Pancreas (tissue), 10 donors: ENCODE data around the gene CMIP. TPM values are rescaled to one million over a fixed set of nuclear protein-coding genes. Genes with fewer than 3 reads are reported as not detected.

Experiments used
- ATAC-seq, 4 donors: fragments of 200-7000 bp; cut with Tn5 transposase; one replicate each; pipeline versions ENCODE4 v1.8.0 to v1.9.1; 2020; ENCODE audit warnings: mild to moderate bottlenecking in 4 of 4, moderate library complexity in 4 of 4
- DNase-seq, 6 donors: peaks; one replicate each; pipeline ENCODE4 v3.0.0-alpha.2; 2020
- FAIRE-seq: peaks from 2 replicates; lab custom pipeline; 2012; peaks lifted over from hg19 to GRCh38; lab: Jason Lieb, UNC
- H3K27ac ChIP-seq, 4 donors: fragments of 200-600 bp; sonication (generic); 1 replicate in 3 of 4; 2 replicates in 1 of 4; pipeline versions ENCODE4 v1.5.0 to v1.8.0; 2020
- H3K27me3 ChIP-seq, 4 donors: fragments of 200-600 bp; one replicate each; pipeline ENCODE4 v1.8.0; 2021
- H3K36me3 ChIP-seq, 3 donors: fragments of 200-600 bp; sonication (generic) in 1 of 3; one replicate each; pipeline versions ENCODE4 v1.5.0 to v1.8.0; 2020 to 2021
- H3K4me1 ChIP-seq, 3 donors: fragments of 200-600 bp; one replicate each; pipeline ENCODE4 v1.8.0; 2021
- H3K4me3 ChIP-seq, 4 donors: fragments of 200-600 bp; sonication (generic) in 2 of 4; one replicate each; pipeline versions ENCODE4 v1.5.0 to v1.8.0; 2020 to 2021
- H3K9me3 ChIP-seq, 4 donors: fragments of 200-600 bp; one replicate each; pipeline ENCODE4 v1.8.0; 2021
- WGBS, 2 donors: extraction: QIAGEN DNeasy Blood & Tissue Kit; methylation state at CpG; one replicate each; pipeline ENCODE4 v1.1.7; 2013; 5-methylcytosine and 5-hydroxymethylcytosine counted together
- intact Hi-C, 3 donors: fragments of 100-400 bp; cut with DNase I; formaldehyde crosslinking; loops; one replicate each; pipeline versions ENCODE4 v1.11.1 to v1.14.2; 2022
- polyA plus RNA-seq, 2 donors: library from polyadenylated mRNA; stranded (reverse); fragments of 200-250 nt; gene quantifications; one replicate each; pipeline ENCODE4 v1.2.3, GENCODE V29; 2013
- total RNA-seq, 6 donors: library from RNA; stranded (reverse); fragmentation: NEBNext Ultra II Directional in 4 of 6; extraction: Animal tissue kit (Norgen Biotek cat#: 25700) in 4 of 6; gene quantifications; one replicate each; pipeline versions ENCODE4 v1.2.1 to v1.2.4, GENCODE V29; 2021 to 2023
- TF ChIP-seq, protein P1 (sequence below), 4 donors: fragments of 200-600 bp; sonication (generic) in 3 of 4; IDR thresholded peaks; one replicate each; pipeline versions ENCODE4 v1.5.0 to v1.8.0; 2021; ENCODE audit warnings: antibody characterized with exemption in 4 of 4
- donor health status: healthy with polysubstance abuse.
- donor health status: DM: no; HTN: no; CAD: no; lungs with moderate emphysema.
- donor health status: DM: no; HTN: no; CAD: no.
- donor health status: control.
- donor health status: control.
- donor health status: Bipolar disorder and iron deficiency.
- donor health status: DM: yes; HTN: yes; CAD: no.
- donor health status: DM: no; HTN: no; CAD: no.
- donor health status: DM: no; HTN: no; CAD: no.
- donor health status: DM: yes; HTN: yes; CAD: no.

CMIP gene
- total and polyA plus RNA-seq, 8 donors, result 9.7 to 37.0 (median 21.5) TPM

DNA sequence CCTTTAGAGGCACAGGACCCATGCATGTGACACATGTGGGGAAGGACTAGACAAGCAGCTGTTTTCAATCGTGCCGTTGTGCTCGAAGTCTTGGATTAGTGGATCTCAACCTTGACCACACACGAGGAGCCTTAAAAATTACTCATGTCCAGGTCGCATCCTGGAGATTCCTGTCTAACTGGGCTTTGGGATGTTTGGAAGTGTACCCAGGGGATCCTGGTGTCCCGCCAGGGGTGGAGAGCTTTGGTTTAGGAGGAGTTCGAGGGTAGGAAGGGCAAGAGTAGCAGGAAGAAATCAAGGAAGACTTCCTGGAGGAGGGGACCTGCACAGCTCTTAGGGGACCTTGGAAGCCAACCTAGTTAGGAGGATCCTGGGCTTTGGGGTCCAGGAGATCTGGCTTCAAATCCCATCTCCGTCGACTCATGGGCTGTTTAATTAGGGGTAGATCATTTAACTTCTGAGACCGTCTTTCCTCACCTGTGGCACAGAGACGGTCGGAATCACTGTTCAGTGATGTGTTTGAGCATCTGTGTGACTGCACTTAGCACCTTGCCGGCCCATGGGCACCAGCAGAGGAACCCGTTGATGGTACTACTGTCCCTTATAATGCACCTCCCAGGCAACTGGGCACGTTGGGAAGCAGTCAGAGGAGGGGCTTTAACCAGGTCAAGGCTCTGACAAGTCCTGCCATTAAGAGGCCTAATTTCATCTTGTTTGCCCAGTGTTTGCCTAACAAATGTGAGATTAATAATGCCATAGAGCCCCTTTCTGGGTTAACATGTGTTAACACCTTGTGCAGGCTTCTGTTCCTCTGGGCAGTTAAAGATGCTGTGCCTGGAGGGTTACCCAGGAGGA is 232.5 kb downstream of the CMIP start:
- H3K4me3 ChIP-seq, result no peak overlapping the region
- H3K27ac ChIP-seq, result no peak overlapping the region
- no peak for ATAC-seq
- H3K4me1 ChIP-seq, result no peaks in the 10 kb centered on the region
- H3K27me3 ChIP-seq, result no peaks in the 10 kb centered on the region
- 92 to 94% methylated on average over 15 of the region's 15 CpGs for WGBS, 2 donors
- FAIRE-seq, result no peak
- TF ChIP-seq, protein P1, sequence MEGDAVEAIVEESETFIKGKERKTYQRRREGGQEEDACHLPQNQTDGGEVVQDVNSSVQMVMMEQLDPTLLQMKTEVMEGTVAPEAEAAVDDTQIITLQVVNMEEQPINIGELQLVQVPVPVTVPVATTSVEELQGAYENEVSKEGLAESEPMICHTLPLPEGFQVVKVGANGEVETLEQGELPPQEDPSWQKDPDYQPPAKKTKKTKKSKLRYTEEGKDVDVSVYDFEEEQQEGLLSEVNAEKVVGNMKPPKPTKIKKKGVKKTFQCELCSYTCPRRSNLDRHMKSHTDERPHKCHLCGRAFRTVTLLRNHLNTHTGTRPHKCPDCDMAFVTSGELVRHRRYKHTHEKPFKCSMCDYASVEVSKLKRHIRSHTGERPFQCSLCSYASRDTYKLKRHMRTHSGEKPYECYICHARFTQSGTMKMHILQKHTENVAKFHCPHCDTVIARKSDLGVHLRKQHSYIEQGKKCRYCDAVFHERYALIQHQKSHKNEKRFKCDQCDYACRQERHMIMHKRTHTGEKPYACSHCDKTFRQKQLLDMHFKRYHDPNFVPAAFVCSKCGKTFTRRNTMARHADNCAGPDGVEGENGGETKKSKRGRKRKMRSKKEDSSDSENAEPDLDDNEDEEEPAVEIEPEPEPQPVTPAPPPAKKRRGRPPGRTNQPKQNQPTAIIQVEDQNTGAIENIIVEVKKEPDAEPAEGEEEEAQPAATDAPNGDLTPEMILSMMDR (IDR thresholded peaks at IDR 0.05), result no peak
- H3K9me3 ChIP-seq, result no peaks in the 10 kb centered on the region
- intact Hi-C loops, result no loop called here
- peaks cover 0 to 10% (median 0%) of the 10 kb centered on the region in 3 donors for H3K36me3 ChIP-seq
- no peak for DNase-seq

DNA sequence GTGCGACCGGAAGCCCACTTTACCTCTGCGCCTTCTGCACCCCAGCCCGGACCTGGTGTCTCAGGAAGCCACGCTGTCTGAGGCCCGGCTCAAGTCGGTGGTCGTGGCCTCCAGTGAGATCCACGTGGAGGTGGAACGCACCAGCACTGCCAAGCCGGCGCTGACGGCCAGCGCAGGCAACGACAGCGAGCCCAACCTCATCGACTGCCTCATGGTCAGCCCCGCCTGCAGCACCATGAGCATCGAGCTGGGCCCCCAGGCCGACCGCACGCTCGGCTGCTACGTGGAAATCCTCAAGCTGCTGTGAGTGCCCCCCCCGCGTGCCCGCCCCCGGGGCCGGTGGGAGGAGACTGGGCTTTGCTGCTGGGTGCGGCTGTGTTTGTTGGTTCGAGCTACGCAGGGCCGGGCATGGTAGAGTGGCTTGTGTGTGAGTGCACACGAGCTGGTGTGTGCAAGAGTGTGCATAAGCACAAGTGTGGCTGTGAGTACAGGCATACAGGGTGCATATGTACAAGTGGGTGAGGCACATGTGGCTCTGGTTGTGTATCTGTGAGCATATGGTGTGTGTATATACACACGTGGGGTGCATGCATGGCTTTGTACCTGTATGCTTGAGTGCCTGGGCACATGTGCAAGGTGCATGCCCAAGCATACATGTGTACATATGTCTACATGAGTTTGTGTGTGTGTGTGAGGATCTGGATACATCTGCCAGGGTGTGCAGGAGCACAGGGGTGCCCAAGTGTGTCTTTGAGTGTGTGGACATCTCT is 233.9 kb downstream of the CMIP start:
- no peak overlapping the region for H3K27ac ChIP-seq
- ATAC-seq, result no peak
- WGBS, 2 donors, result 88% methylated on average over 35 of the region's 35 CpGs

DNA sequence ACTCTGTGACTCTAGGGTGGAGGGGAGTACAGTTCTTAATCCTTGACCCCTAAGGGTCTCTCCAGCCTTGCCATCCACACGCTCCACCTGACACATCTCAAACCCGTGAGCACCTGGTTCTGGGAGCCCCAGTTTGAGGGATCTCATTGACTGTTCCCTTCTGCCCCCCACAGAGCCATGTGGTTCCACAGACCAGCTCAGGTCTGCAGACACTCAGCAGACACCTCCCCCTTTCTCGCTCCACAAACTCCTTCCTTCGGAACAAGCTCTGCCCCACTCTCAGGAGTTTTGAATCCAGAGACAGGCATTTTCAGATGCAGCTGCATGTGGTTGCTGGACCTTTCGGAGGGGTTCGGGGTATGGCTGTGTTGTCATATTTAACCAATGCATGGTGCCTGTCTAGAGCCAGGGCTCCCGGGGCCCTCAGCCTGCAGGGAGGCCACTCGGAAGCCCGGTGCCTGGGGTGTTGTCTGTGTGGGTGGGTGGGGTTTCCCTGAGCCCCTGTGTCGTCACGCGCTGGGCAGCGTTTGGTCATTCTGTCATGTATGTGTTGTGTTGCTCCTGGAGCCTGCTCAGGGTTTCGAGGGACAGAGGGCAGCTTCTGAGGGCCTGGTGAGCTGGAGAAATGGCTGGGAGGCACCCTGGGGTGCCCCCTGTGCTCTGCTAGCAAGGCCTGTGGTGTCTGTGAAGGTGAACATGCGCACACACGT is 235.3 kb downstream of the CMIP start:
- Histone ChIP-seq H3K36me3 (peaks cover 0 to 10% (median 0%) of the 10 kb centered on the region in 3 donors), H3K27ac (no peak overlapping the region)

More for the DNA sequence above, 233.9 kb downstream of the CMIP start:
- Histone ChIP-seq H3K4me3 (no peak overlapping the region), H3K9me3 (no peaks in the 10 kb centered on the region), H3K27me3 (no peaks in the 10 kb centered on the region), H3K4me1 (no peaks in the 10 kb centered on the region), H3K36me3 (peaks cover 0 to 10% (median 0%) of the 10 kb centered on the region in 3 donors)
- TF ChIP-seq, protein P1 (IDR thresholded peaks at IDR 0.05), result no peak
- intact Hi-C loops, result no loop called here
- FAIRE-seq (no peak), DNase-seq (no peak)

DNA sequence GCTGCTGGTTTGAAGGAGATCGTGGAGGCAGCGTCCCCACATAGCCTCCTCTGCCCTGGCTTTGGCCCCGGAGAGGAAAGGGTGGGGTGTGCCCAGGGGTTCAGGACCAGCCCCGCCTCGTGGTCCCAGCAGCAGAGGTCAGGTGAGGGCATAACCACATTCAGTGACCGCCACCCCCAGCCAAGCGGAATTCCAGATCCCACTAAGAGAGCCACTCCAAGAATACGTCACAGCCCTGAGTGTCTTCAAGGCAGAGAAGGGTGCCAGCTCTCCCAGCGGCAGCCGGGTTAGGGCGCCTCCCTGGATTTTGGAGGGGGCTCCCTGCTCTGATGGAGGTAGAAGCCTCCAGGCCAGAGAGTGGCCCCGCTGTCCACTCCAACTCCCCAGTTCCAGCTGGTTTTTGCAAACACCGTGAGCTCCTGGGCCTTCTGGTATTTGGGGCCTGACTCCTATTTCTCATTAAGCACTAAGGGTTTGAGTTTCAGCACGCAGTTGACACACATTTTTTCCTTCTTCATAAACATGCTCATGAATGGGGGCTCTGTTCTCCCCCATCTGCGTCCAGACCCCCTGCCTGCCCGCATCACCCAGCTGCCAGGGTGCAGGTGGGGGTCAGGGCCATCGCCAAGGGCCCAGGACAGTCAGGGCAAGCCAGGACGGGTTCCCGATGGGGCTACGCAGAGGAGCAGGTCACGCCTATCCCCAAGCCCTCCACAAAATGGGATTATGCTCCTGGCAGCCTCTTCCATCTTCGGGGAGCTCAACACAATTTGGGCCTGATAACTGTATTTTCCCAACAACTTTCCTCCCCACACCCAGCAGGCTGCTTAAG is 236.1 kb downstream of the CMIP start:
- WGBS, 2 donors, result 90 to 94% methylated on average over 22 of the region's 22 CpGs
- H3K36me3 ChIP-seq, result peaks cover 0 to 10% (median 0%) of the 10 kb centered on the region in 3 donors
- no peak for FAIRE-seq
- peak in 1 of 6 donors; percentile 48 for DNase-seq
- H3K4me3 ChIP-seq, result no peak overlapping the region
- no peak for ATAC-seq
- H3K27me3 ChIP-seq, result no peaks in the 10 kb centered on the region
- intact Hi-C loops, result no loop called here
- no peaks in the 10 kb centered on the region for H3K9me3 ChIP-seq
- H3K27ac ChIP-seq, result no peak overlapping the region
- TF ChIP-seq, protein P1 (IDR thresholded peaks at IDR 0.05), result no peak
- no peaks in the 10 kb centered on the region for H3K4me1 ChIP-seq

More for the DNA sequence above, 235.3 kb downstream of the CMIP start:
- FAIRE-seq (no peak), ATAC-seq (no peak), DNase-seq (peak in 1 of 6 donors; percentile 45)
- Histone ChIP-seq H3K27me3 (no peaks in the 10 kb centered on the region), H3K9me3 (no peaks in the 10 kb centered on the region), H3K4me3 (no peak overlapping the region), H3K4me1 (no peaks in the 10 kb centered on the region)
- intact Hi-C loops, result no loop called here
- TF ChIP-seq, protein P1 (IDR thresholded peaks at IDR 0.05), result no peak
- 85 to 90% methylated on average over 15 to 16 of the region's 16 CpGs for WGBS, 2 donors
